Left lung (tissue), 10 donors: ENCODE measurements around the gene SLC2A1. TPM values are rescaled to one million over a fixed set of nuclear protein-coding genes. Genes with fewer than 3 reads are reported as not detected.

Source experiments
- ATAC-seq: fragments of 200-7000 bp; cut with Tn5 transposase; one replicate; pipeline ENCODE4 v1.9.1; 2020; ENCODE audit warnings: moderate library complexity
- DNase-seq, 4 donors: peaks; one replicate each; pipeline ENCODE4 v3.0.0-alpha.2; 2013 to 2020
- H3K27ac ChIP-seq, 2 donors: fragments of 200-600 bp; sonication (generic) in 1 of 2; one replicate each; pipeline versions ENCODE4 v1.5.0 to v1.8.0; 2020 to 2021
- H3K27me3 ChIP-seq, 2 donors: fragments of 200-600 bp; sonication (generic) in 1 of 2; one replicate each; pipeline versions ENCODE4 v1.5.0 to v1.8.0; 2020 to 2021
- H3K36me3 ChIP-seq, 2 donors: fragments of 200-600 bp; sonication (generic) in 1 of 2; one replicate each; pipeline versions ENCODE4 v1.5.0 to v1.8.0; 2020 to 2021
- H3K4me1 ChIP-seq, 2 donors: fragments of 200-600 bp; one replicate each; pipeline ENCODE4 v1.8.0; 2021
- H3K4me3 ChIP-seq, 2 donors: fragments of 200-600 bp; sonication (generic) in 1 of 2; one replicate each; pipeline versions ENCODE4 v1.5.0 to v1.8.0; 2020 to 2021; ENCODE audit warnings: mild to moderate bottlenecking in 1 of 2
- H3K9me3 ChIP-seq, 2 donors: fragments of 200-600 bp; sonication (generic) in 1 of 2; one replicate each; pipeline versions ENCODE4 v1.5.0 to v1.8.0; 2020 to 2021
- CTCF ChIP-seq, 2 donors: fragments of 200-600 bp; sonication (generic) in 1 of 2; IDR thresholded peaks; one replicate each; pipeline versions ENCODE4 v1.5.0 to v1.8.0; 2021; ENCODE audit warnings: antibody characterized with exemption in 2 of 2
- intact Hi-C, 2 donors: fragments of 100-400 bp; cut with DNase I; formaldehyde crosslinking; loops; one replicate each; pipeline versions ENCODE4 v1.11.2 to v1.14.2; 2022
- polyA plus RNA-seq, 6 donors: library from polyadenylated mRNA; unstranded; fragments of 120-200 nt; gene quantifications; one replicate each; pipeline ENCODE4 v1.2.1, GENCODE V29; 2013; ENCODE audit not compliant: insufficient read length in 6 of 6
- total RNA-seq, 2 donors: library from RNA; stranded (reverse); fragmentation: NEBNext Ultra II Directional; extraction: Animal tissue kit (Norgen Biotek cat#: 25700); gene quantifications; one replicate each; pipeline ENCODE4 v1.2.1, GENCODE V29; 2021
- donor health status: DM: no; HTN: yes; CAD: no.
- donor health status: DM: no; HTN: no; CAD: no.

The SLC2A1 gene
- total and polyA plus RNA-seq, 8 donors = 10.5 to 109 (median 48.0) TPM

GRCh38 chr1:42888013-42888633 lies 70.5 kb downstream of the SLC2A1 start:
- no peak overlapping the region for H3K27ac ChIP-seq
- no peaks in the 10 kb centered on the region for H3K9me3 ChIP-seq
- no peak for ATAC-seq
- peak in 1 of 4 donors; percentile 65 for DNase-seq
- H3K4me3 ChIP-seq = no peak overlapping the region
- no peaks in the 10 kb centered on the region for H3K27me3 ChIP-seq
- H3K36me3 ChIP-seq = no peaks in the 10 kb centered on the region
- intact Hi-C loops = no loop called here
- H3K4me1 ChIP-seq = no peaks in the 10 kb centered on the region
- TF ChIP-seq CTCF (IDR thresholded peaks at IDR 0.05) = no peak

GRCh38 chr1:42887366-42887765 lies 71.3 kb downstream of the SLC2A1 start:
- H3K27ac ChIP-seq = no peak overlapping the region
- H3K4me3 ChIP-seq = no peak overlapping the region
- H3K36me3 ChIP-seq = no peaks in the 10 kb centered on the region
- H3K4me1 ChIP-seq = no peaks in the 10 kb centered on the region
- DNase-seq (peak in 1 of 4 donors; percentile 71), ATAC-seq (no peak)
- no peaks in the 10 kb centered on the region for H3K27me3 ChIP-seq
- no peak for TF ChIP-seq CTCF (IDR thresholded peaks at IDR 0.05)
- intact Hi-C loops = no loop called here
- H3K9me3 ChIP-seq = no peaks in the 10 kb centered on the region

- no peak for TF ChIP-seq CTCF (IDR thresholded peaks at IDR 0.05)
- DNase-seq (no peak), ATAC-seq (no peak)
- Histone ChIP-seq H3K27me3 (no peaks in the 10 kb centered on the region), H3K4me3 (no peak overlapping the region), H3K36me3 (no peaks in the 10 kb centered on the region), H3K27ac (no peak overlapping the region), H3K4me1 (no peaks in the 10 kb centered on the region), H3K9me3 (no peaks in the 10 kb centered on the region)
- intact Hi-C loops = no loop called here
Observed at GRCh38 chr1:42886800-42887199, 71.9 kb downstream of the SLC2A1 start.

- no peak for ATAC-seq
- Histone ChIP-seq H3K9me3 (no peaks in the 10 kb centered on the region), H3K27ac (no peak overlapping the region), H3K27me3 (no peaks in the 10 kb centered on the region), H3K4me3 (no peak overlapping the region), H3K4me1 (no peaks in the 10 kb centered on the region), H3K36me3 (no peaks in the 10 kb centered on the region)
- no peak for TF ChIP-seq CTCF (IDR thresholded peaks at IDR 0.05)
- intact Hi-C loops = no loop called here
- no peak for DNase-seq
Observed at GRCh38 chr1:42886046-42886739, 72.5 kb downstream of the SLC2A1 start.

- DNase-seq = no peak
- Histone ChIP-seq H3K27me3 (peaks cover 0 to 15% of the 10 kb centered on the region in 2 donors), H3K36me3 (no peaks in the 10 kb centered on the region), H3K4me3 (no peak overlapping the region), H3K4me1 (no peaks in the 10 kb centered on the region), H3K27ac (no peak overlapping the region), H3K9me3 (peaks cover 0 to 7% of the 10 kb centered on the region in 2 donors)
- ATAC-seq = no peak
- intact Hi-C loops = no loop called here
- TF ChIP-seq CTCF (IDR thresholded peaks at IDR 0.05) = no peak
Observed at GRCh38 chr1:42880384-42880783, 78.3 kb downstream of the SLC2A1 start.
